Testis (tissue), 3 donors: ENCODE measurements around the gene WDR27. TPM values are rescaled to one million over a fixed set of nuclear protein-coding genes. Genes with fewer than 3 reads are reported as not detected.
"Not testable (repeated sequence)": the region's sequence is repeated elsewhere in the genome, so short reads cannot be mapped to it uniquely, and the experiment has no call there.

Experiments
- DNase-seq: peaks from one replicate; pipeline ENCODE4 v3.0.0-alpha.2; 2019
- H3K27ac ChIP-seq, 2 donors: fragments of 200-600 bp; sonication (generic); one replicate each; pipeline ENCODE4 v1.5.1; 2019
- H3K27me3 ChIP-seq: fragments of 200-600 bp; sonication (generic); one replicate; pipeline ENCODE4 v1.5.1; 2019
- H3K36me3 ChIP-seq: fragments of 200-600 bp; sonication (generic); one replicate; pipeline ENCODE4 v1.5.1; 2017; ENCODE audit warnings: low read depth; ENCODE audit errors: missing control alignments
- H3K4me1 ChIP-seq: fragments of 200-600 bp; sonication (generic); one replicate; pipeline ENCODE4 v1.5.1; 2019
- H3K4me3 ChIP-seq, 2 donors: fragments of 200-600 bp; sonication (generic); one replicate each; pipeline ENCODE4 v1.5.1; 2017 to 2019
- H3K9me3 ChIP-seq: fragments of 200-600 bp; sonication (generic); one replicate; pipeline ENCODE4 v1.5.1; 2017
- POLR2A ChIP-seq: fragments of 450-650 bp; IDR thresholded peaks from one replicate; pipeline ENCODE4 v1.6.1; 2017; ENCODE audit warnings: antibody characterized with exemption, mild to moderate bottlenecking, moderate library complexity
- WGBS, 2 donors: methylation state at CpG; one replicate each; pipeline ENCODE4 v1.1.5; 2018; 5-methylcytosine and 5-hydroxymethylcytosine counted together
- intact Hi-C: fragments of 100-400 bp; cut with DNase I; formaldehyde crosslinking; loops from one replicate; pipeline ENCODE4 v1.15.1; 2023; ENCODE audit warnings: low total_unique reads
- polyA plus RNA-seq: library from polyadenylated mRNA; stranded (reverse); fragments of 350-450 nt; fragmentation: Illumina TruSeq; extraction: RNeasy Lipid Tissue Mini Kit (QIAGEN cat#74804); gene quantifications from one replicate; pipeline ENCODE4 v1.2.3, GENCODE V29; 2014; ENCODE audit warnings: low read depth, low replicate concordance; ENCODE audit not compliant: insufficient read depth
- total RNA-seq, 2 donors: library from RNA; depleted of rRNA; stranded (reverse); fragments of >200 nt; gene quantifications; one replicate each; pipeline ENCODE4 v1.2.3, GENCODE V29; 2016
- TF ChIP-seq, protein P1 (sequence below), 3 experiments: fragments of 450-650 bp in 2 of 3; fragments of 200-600 bp in 1 of 3; sonication (generic) in 1 of 3; IDR thresholded peaks; one replicate each; pipeline ENCODE4 v1.5.1; 2016 to 2019; ENCODE audit warnings: antibody characterized with exemption in 3 of 3, mild to moderate bottlenecking in 2 of 3, moderate library complexity in 1 of 3

The WDR27 gene
- total and polyA plus RNA-seq, 3 donors from 2014 or later = 32.8 to 101 (median 84.0) TPM

- intact Hi-C loops = no loop called here
These were observed 228.9 kb downstream of the WDR27 start for GRCh38 chr6:169472786-169473416.

DNA sequence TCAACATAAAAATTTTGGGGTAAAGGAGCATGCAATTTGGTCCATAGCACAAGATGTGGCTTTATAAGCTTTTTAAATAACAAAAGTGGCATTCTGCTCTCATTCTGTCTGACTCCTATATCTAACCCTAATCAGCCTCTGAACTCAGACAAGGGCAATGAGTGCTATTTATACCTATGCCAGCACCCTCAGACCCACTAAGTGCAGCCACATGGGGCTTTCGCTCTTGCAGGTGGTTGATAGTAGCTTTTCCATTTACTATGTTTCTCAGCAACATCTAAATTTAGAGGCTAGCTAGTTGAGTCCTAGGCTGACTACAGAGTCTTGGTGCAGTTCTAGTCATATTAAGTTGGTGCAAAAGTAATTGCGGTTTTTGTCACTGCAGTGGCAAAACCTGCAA, 231.0 kb downstream of the WDR27 start:
- Histone ChIP-seq H3K9me3 (no peaks in the 10 kb centered on the region), H3K4me3 (no peak overlapping the region), H3K27me3 (no peaks in the 10 kb centered on the region), H3K27ac (no peak overlapping the region), H3K36me3 (no peaks in the 10 kb centered on the region), H3K4me1 (no peaks in the 10 kb centered on the region)
- TF ChIP-seq POLR2A = no peak
- TF ChIP-seq, protein P1, sequence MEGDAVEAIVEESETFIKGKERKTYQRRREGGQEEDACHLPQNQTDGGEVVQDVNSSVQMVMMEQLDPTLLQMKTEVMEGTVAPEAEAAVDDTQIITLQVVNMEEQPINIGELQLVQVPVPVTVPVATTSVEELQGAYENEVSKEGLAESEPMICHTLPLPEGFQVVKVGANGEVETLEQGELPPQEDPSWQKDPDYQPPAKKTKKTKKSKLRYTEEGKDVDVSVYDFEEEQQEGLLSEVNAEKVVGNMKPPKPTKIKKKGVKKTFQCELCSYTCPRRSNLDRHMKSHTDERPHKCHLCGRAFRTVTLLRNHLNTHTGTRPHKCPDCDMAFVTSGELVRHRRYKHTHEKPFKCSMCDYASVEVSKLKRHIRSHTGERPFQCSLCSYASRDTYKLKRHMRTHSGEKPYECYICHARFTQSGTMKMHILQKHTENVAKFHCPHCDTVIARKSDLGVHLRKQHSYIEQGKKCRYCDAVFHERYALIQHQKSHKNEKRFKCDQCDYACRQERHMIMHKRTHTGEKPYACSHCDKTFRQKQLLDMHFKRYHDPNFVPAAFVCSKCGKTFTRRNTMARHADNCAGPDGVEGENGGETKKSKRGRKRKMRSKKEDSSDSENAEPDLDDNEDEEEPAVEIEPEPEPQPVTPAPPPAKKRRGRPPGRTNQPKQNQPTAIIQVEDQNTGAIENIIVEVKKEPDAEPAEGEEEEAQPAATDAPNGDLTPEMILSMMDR (IDR thresholded peaks at IDR 0.05) = no peak
- WGBS, 2 donors = 95% methylated on average over 2 of the region's 2 CpGs
- intact Hi-C loops = no loop called here
- no peak for DNase-seq

More at GRCh38 chr6:169472786-169473416, 228.9 kb downstream of the WDR27 start:
- no peaks in the 10 kb centered on the region for H3K4me1 ChIP-seq
- H3K27me3 ChIP-seq = no peaks in the 10 kb centered on the region
- TF ChIP-seq POLR2A = no peak
- TF ChIP-seq, protein P1 (IDR thresholded peaks at IDR 0.05) = no peak
- 79 to 83% methylated on average over 3 of the region's 3 CpGs for WGBS, 2 donors
- no peak for DNase-seq
- H3K4me3 ChIP-seq = no peak overlapping the region
- H3K36me3 ChIP-seq = no peaks in the 10 kb centered on the region
- H3K27ac ChIP-seq = no peak overlapping the region
- no peaks in the 10 kb centered on the region for H3K9me3 ChIP-seq

DNA sequence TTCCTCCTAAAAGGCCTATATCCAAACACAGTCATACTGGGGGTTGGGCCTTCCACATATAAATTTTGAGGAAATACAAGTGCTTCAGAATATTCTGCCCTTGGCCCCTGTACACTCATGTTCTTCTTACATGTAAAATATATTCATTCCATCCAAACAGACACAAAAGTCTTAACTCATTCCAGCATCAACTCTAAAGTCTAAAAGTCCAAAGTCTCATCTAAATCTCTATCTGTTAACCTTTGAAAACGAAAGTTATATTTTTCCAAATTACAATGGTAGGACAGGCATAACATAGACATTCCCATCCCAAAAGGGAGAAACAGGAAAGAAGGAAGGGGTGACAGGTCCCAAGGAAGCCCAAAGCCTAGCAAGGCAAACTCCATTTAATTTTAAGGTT, 232.8 kb downstream of the WDR27 start:
- H3K9me3 ChIP-seq = no peaks in the 10 kb centered on the region
- H3K27me3 ChIP-seq = no peaks in the 10 kb centered on the region
- H3K4me1 ChIP-seq = no peaks in the 10 kb centered on the region
- H3K27ac ChIP-seq = no peak overlapping the region
- WGBS, 2 donors = 91% methylated on average over 1 of the region's 1 CpG
- H3K4me3 ChIP-seq = no peak overlapping the region
- no peak for DNase-seq
- no peaks in the 10 kb centered on the region for H3K36me3 ChIP-seq
- intact Hi-C loops = no loop called here
- TF ChIP-seq POLR2A = no peak
- TF ChIP-seq, protein P1 (IDR thresholded peaks at IDR 0.05) = no peak

- intact Hi-C loops, H3K4me3 ChIP-seq, H3K27ac ChIP-seq, DNase-seq, H3K9me3 ChIP-seq, H3K36me3 ChIP-seq, H3K4me1 ChIP-seq, H3K27me3 ChIP-seq: not testable (repeated sequence)
- 85% methylated on average over 4 of the region's 4 CpGs for WGBS, 2 donors
These were observed 234.1 kb downstream of the WDR27 start for GRCh38 chr6:169467755-169468154.

- intact Hi-C loops, DNase-seq, H3K27ac ChIP-seq, H3K4me3 ChIP-seq, H3K36me3 ChIP-seq, H3K27me3 ChIP-seq, H3K4me1 ChIP-seq, H3K9me3 ChIP-seq: not testable (repeated sequence)
- 86 to 97% methylated on average over 2 of the region's 2 CpGs for WGBS, 2 donors
These were observed 235.6 kb downstream of the WDR27 start for GRCh38 chr6:169466256-169466655.

DNA sequence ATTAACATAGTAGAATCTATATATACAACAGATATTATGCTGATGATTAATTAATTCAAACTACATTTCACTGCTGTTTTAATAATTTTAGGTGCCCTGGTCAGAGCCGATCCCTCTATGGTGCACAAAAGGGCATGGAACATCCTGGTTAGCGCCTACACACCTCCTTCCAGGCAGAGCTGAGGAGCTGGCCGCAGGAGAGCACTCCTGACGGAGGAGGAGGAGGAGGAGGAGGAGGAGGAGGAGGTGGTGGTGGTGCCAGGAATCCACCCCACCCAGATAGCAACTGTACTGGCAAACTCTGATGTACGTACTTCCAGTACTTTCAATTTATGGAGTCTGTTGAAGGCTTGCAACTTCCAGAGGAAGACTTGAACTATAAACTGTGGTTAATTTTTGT, 244.1 kb downstream of the WDR27 start:
- H3K4me3 ChIP-seq = no peak overlapping the region
- DNase-seq = no peak
- H3K9me3 ChIP-seq = no peaks in the 10 kb centered on the region
- no peaks in the 10 kb centered on the region for H3K27me3 ChIP-seq
- WGBS, 2 donors = 73 to 75% methylated on average over 5 of the region's 5 CpGs
- H3K4me1 ChIP-seq = no peaks in the 10 kb centered on the region
- intact Hi-C loops = no loop called here
- no peaks in the 10 kb centered on the region for H3K36me3 ChIP-seq
- no peak for TF ChIP-seq POLR2A
- TF ChIP-seq, protein P1 (IDR thresholded peaks at IDR 0.05) = no peak
- H3K27ac ChIP-seq = no peak overlapping the region
